ENCODE data around the gene TRIM49C. TPM values are rescaled to one million over a fixed set of nuclear protein-coding genes. Genes with fewer than 3 reads are reported as not detected.

The TRIM49C gene
- not detected in 2 replicates for total RNA-seq

DNA sequence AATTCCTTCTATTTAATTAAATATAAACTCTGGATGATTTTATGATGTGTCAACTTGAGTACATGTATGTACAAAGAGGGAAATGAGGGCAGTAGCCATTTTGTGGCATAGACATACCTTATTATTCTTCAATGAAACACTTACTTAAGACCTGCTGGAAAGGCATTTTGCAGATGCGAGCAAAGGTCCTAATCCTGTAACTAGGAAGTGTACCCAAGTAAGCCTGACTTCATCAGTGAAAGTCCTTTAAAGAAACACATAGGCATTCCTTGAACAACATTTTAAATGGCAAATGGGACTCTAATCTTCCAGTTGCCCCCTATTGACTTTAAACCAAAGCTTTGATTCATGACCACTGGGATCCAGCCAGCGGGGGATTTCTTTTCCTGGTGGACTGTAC is at the start of gene TRIM49C:
Gene TRIM49C, plus strand, starts transcription at position 301 of the 400 bp plus-strand sequence. CDS start 4,106 bp downstream, outside the sequence.

DNA sequence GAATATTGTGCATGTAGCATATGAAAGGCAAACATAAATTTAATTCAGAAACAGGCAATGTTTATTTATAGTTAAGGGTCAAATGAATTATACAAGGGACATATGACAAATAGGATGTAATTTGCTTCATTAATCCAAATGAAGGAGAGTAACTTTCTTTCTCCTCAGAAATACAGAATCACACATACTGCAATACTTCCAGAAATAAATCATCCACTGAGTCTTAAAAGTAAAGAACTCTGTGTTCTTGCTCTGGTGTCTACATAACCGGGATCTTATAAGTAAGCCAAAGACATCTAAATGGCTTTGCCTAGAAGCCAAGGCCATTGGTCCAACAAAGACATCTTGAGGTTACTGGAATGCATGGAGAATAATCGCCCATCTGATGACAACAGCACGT is 54.7 kb downstream of the TRIM49C start, which contains the start of gene UBTFL1:
Gene UBTFL1, plus strand, starts transcription at position 301 of the 400 bp plus-strand sequence. Its CDS starts 0 bp downstream, at position 301.

Other genes starting within 250 kb of the TRIM49C start
- gene TRIM49, start 222.5 kb upstream of the TRIM49C start, total RNA-seq, result not detected in 2 replicates
- not detected in 2 replicates for gene TRIM64B, start 152.6 kb upstream of the TRIM49C start, total RNA-seq
- gene TRIM49D1, start 108.9 kb upstream of the TRIM49C start, total RNA-seq, result not detected in 2 replicates
- not detected in 2 replicates for gene TRIM49D2, start 107.0 kb upstream of the TRIM49C start, total RNA-seq
- gene TRIM64, start 65.1 kb upstream of the TRIM49C start, total RNA-seq, result not detected in 2 replicates
- gene UBTFL1, start 54.8 kb downstream of the TRIM49C start, total RNA-seq, result not detected in 2 replicates
- 2.0 and 2.2 TPM in 2 replicates for gene NAALAD2, start 103.6 kb downstream of the TRIM49C start, total RNA-seq
- 34.1 and 37.0 TPM in 2 replicates for gene CHORDC1, start 191.9 kb downstream of the TRIM49C start, total RNA-seq

All from bronchus fibroblast of lung (primary cell).